Spleen (tissue), 11 donors: ENCODE data around the gene DTX1. TPM values are rescaled to one million over a fixed set of nuclear protein-coding genes. Genes with fewer than 3 reads are reported as not detected.

Experiments used
- DNase-seq: peaks from one replicate; pipeline ENCODE4 v3.0.0-alpha.2; 2020
- H3K27ac ChIP-seq, 8 donors: fragments of 200-600 bp; sonication (generic) in 7 of 8; 1 replicate in 4 of 8; 2 replicates in 4 of 8; pipeline versions ENCODE4 v1.5.0 to v1.8.0; 2016 to 2021; ENCODE audit warnings: inconsistent platforms in 4 of 8, mild to moderate bottlenecking in 4 of 8, moderate library complexity in 1 of 8
- H3K27me3 ChIP-seq, 7 donors: fragments of 200-600 bp; sonication (generic) in 6 of 7; replicated peaks in 1 of 7; 1 replicate in 4 of 7; 2 replicates in 3 of 7; pipeline versions ENCODE4 v1.5.0 to v1.8.0; 2016 to 2021; ENCODE audit warnings: inconsistent platforms in 3 of 7, mild to moderate bottlenecking in 1 of 7
- H3K36me3 ChIP-seq, 6 donors: fragments of 200-600 bp; sonication (generic) in 5 of 6; 1 replicate in 4 of 6; 2 replicates in 2 of 6; pipeline versions ENCODE4 v1.5.0 to v1.8.0; 2016 to 2021; ENCODE audit warnings: inconsistent platforms in 2 of 6
- H3K4me1 ChIP-seq, 6 donors: fragments of 200-600 bp; sonication (generic) in 5 of 6; 1 replicate in 3 of 6; 2 replicates in 3 of 6; pipeline versions ENCODE4 v1.5.0 to v1.8.0; 2016 to 2021; ENCODE audit warnings: inconsistent platforms in 3 of 6
- H3K4me3 ChIP-seq, 8 donors: fragments of 200-600 bp; sonication (generic) in 7 of 8; 1 replicate in 4 of 8; 2 replicates in 4 of 8; pipeline versions ENCODE4 v1.5.0 to v1.8.0; 2016 to 2021; ENCODE audit warnings: inconsistent platforms in 4 of 8, mild to moderate bottlenecking in 4 of 8, moderate library complexity in 2 of 8
- H3K9me3 ChIP-seq, 8 donors: fragments of 200-600 bp; sonication (generic) in 7 of 8; 1 replicate in 4 of 8; 2 replicates in 4 of 8; pipeline versions ENCODE4 v1.5.0 to v1.8.0; 2016 to 2021; ENCODE audit warnings: inconsistent platforms in 4 of 8
- CTCF ChIP-seq, 11 experiments: fragments of 200-600 bp in 7 of 11; fragments of 450-650 bp in 4 of 11; sonication (generic) in 4 of 11; IDR thresholded peaks in 8 of 11; conservative IDR thresholded peaks in 3 of 11; 1 replicate in 7 of 11; 2 replicates in 4 of 11; pipeline versions ENCODE4 v1.4.0 to v1.8.0; 2016 to 2021; ENCODE audit warnings: antibody characterized with exemption in 11 of 11, inconsistent platforms in 4 of 11, mild to moderate bottlenecking in 1 of 11
- POLR2A ChIP-seq, 3 donors: fragments of 450-650 bp; IDR thresholded peaks; one replicate each; pipeline ENCODE4 v1.5.1; 2017; ENCODE audit warnings: antibody characterized with exemption in 3 of 3, mild to moderate bottlenecking in 1 of 3
- POLR2AphosphoS5 ChIP-seq, 3 donors: sonication (generic); formaldehyde crosslinking; IDR thresholded peaks; one replicate each; pipeline ENCODE4 v1.5.1; 2017; ENCODE audit warnings: antibody characterized with exemption in 3 of 3
- WGBS, 5 donors: extraction: QIAGEN DNeasy Blood & Tissue Kit in 3 of 5; methylation state at CpG; one replicate each; pipeline versions ENCODE4 v1.1.5 to v1.1.7; 2013 to 2018; 5-methylcytosine and 5-hydroxymethylcytosine counted together
- intact Hi-C: fragments of 100-400 bp; cut with DNase I; formaldehyde crosslinking; loops from one replicate; pipeline ENCODE4 v1.15.0; 2023; ENCODE audit warnings: low total_unique reads
- polyA plus RNA-seq, 3 donors: library from polyadenylated mRNA; stranded (reverse); fragments of 200-250 nt; gene quantifications; one replicate each; pipeline ENCODE4 v1.2.1, GENCODE V29; 2013
- total RNA-seq, 7 donors: library from RNA; depleted of rRNA in 3 of 7; stranded (reverse); fragments of >200 nt in 3 of 7; fragmentation: NEBNext Ultra II Directional in 4 of 7; extraction: Animal tissue kit (Norgen Biotek cat#: 25700) in 4 of 7; gene quantifications; one replicate each; pipeline versions ENCODE4 v1.1.0 to v1.2.1, GENCODE V29; 2016 to 2021
- donor health status: healthy with polysubstance abuse.
- donor health status: DM: no; HTN: no; CAD: no; lungs with moderate emphysema.
- donor health status: DM: no; HTN: no; CAD: no.
- donor health status: Bipolar disorder and iron deficiency.
- donor health status: healthy.
- donor health status: DM: no; HTN: no; CAD: no.
- donor health status: DM: yes; HTN: yes; CAD: no.

DTX1 gene
- total and polyA plus RNA-seq, 10 donors: 53.4 to 141 (median 83.6) TPM

- TF ChIP-seq POLR2A (IDR thresholded peaks at IDR 0.05): no peak
- no peak for TF ChIP-seq POLR2AphosphoS5 (IDR thresholded peaks at IDR 0.05)
- TF ChIP-seq CTCF (IDR thresholded peaks at IDR 0.05 in 8 of 11, conservative IDR thresholded peaks at IDR 0.05 in 3 of 11): no peak
- H3K4me1 ChIP-seq: peaks cover 0 to 19% (median 9%) of the 10 kb centered on the region in 6 donors
- peaks cover 0 to 14% (median 0%) of the 10 kb centered on the region in 7 donors for H3K27me3 ChIP-seq
- intact Hi-C loops: no loop called here
- H3K9me3 ChIP-seq: no peaks in the 10 kb centered on the region
- no peak overlapping the region for H3K27ac ChIP-seq
- no peak overlapping the region for H3K4me3 ChIP-seq
- no peaks in the 10 kb centered on the region for H3K36me3 ChIP-seq
- 67 to 84% (median 73%) methylated on average over 13 of the region's 13 CpGs for WGBS, 5 donors
- DNase-seq: no peak
These were observed 48.5 kb downstream of the DTX1 start for GRCh38 chr12:113104953-113105510.

- intact Hi-C loops: no loop called here
- Histone ChIP-seq H3K4me1 (peaks cover 0 to 19% (median 9%) of the 10 kb centered on the region in 6 donors), H3K27ac (no peak overlapping the region), H3K9me3 (no peaks in the 10 kb centered on the region), H3K27me3 (peaks cover 0 to 13% (median 0%) of the 10 kb centered on the region in 7 donors), H3K4me3 (no peak overlapping the region), H3K36me3 (no peaks in the 10 kb centered on the region)
- TF ChIP-seq POLR2A (IDR thresholded peaks at IDR 0.05): no peak
- TF ChIP-seq CTCF (IDR thresholded peaks at IDR 0.05 in 8 of 11, conservative IDR thresholded peaks at IDR 0.05 in 3 of 11): no peak
- TF ChIP-seq POLR2AphosphoS5 (IDR thresholded peaks at IDR 0.05): no peak
- no peak for DNase-seq
- 80 to 89% (median 89%) methylated on average over 5 to 15 of the region's 15 CpGs for WGBS, 5 donors
These were observed 49.2 kb downstream of the DTX1 start for GRCh38 chr12:113105606-113106271.

GRCh38 chr12:113106361-113106760 lies 49.8 kb downstream of the DTX1 start:
- no peak overlapping the region for H3K4me3 ChIP-seq
- peaks cover 0 to 13% (median 9%) of the 10 kb centered on the region in 6 donors for H3K4me1 ChIP-seq
- H3K9me3 ChIP-seq: no peaks in the 10 kb centered on the region
- intact Hi-C loops: no loop called here
- peaks cover 0 to 13% (median 0%) of the 10 kb centered on the region in 7 donors for H3K27me3 ChIP-seq
- no peak for TF ChIP-seq POLR2AphosphoS5 (IDR thresholded peaks at IDR 0.05)
- TF ChIP-seq CTCF (IDR thresholded peaks at IDR 0.05 in 8 of 11, conservative IDR thresholded peaks at IDR 0.05 in 3 of 11): no peak
- TF ChIP-seq POLR2A (IDR thresholded peaks at IDR 0.05): no peak
- no peaks in the 10 kb centered on the region for H3K36me3 ChIP-seq
- H3K27ac ChIP-seq: no peak overlapping the region
- WGBS, 5 donors: 73 to 93% (median 79%) methylated on average over 1 of the region's 1 CpG
- DNase-seq: no peak

GRCh38 chr12:113108308-113108707 lies 51.8 kb downstream of the DTX1 start:
- Histone ChIP-seq H3K4me3 (no peak overlapping the region), H3K27ac (no peak overlapping the region), H3K36me3 (no peaks in the 10 kb centered on the region), H3K27me3 (peaks cover 0 to 20% (median 0%) of the 10 kb centered on the region in 7 donors), H3K9me3 (no peaks in the 10 kb centered on the region), H3K4me1 (peaks cover 0 to 12% (median 9%) of the 10 kb centered on the region in 6 donors)
- intact Hi-C loops: no loop called here
- TF ChIP-seq POLR2AphosphoS5 (IDR thresholded peaks at IDR 0.05) (no peak), POLR2A (IDR thresholded peaks at IDR 0.05) (no peak), CTCF (IDR thresholded peaks at IDR 0.05 in 8 of 11, conservative IDR thresholded peaks at IDR 0.05 in 3 of 11) (no peak)
- 86 to 94% (median 94%) methylated on average over 4 of the region's 4 CpGs for WGBS, 5 donors
- no peak for DNase-seq
